ENCODE results near the gene PRXL2C. TPM values are rescaled to one million over a fixed set of nuclear protein-coding genes. Genes with fewer than 3 reads are reported as not detected.

Gene PRXL2C
- total and polyA plus RNA-seq, 9 of the 15 experiments (the other 6 are each of a cell fraction or from before 2014, with no cell fraction given): 3.6 to 15.3 (median 10.6) TPM

GRCh38 chr9:96680812-96681499 lies 25.8 kb upstream of the PRXL2C start (continued):
- TF ChIP-seq HMG20B (CRISPR knock-in tag; IDR thresholded peaks at IDR 0.05) (no peak), ZBTB11 (CRISPR knock-in tag; IDR thresholded peaks at IDR 0.05) (no peak), NFRKB (IDR thresholded peaks at IDR 0.05; ENCODE audit: low read depth) (no peak), ZNF780A (CRISPR knock-in tag; IDR thresholded peaks at IDR 0.05) (no peak), ZNF212 (CRISPR knock-in tag; IDR thresholded peaks at IDR 0.05) (no peak), GATA2 (CRISPR knock-in tag; IDR thresholded peaks at IDR 0.05) (peak; percentile 88), SRSF1 (IDR thresholded peaks at IDR 0.05; ENCODE audit: low read depth, low read length) (no peak), MLLT1 (IDR thresholded peaks at IDR 0.05) (0 out of 4 replicates have a peak, but pooled peaks of 1 of the 2 experiments have one; percentile 23)
- TF ChIP-seq, protein P1, sequence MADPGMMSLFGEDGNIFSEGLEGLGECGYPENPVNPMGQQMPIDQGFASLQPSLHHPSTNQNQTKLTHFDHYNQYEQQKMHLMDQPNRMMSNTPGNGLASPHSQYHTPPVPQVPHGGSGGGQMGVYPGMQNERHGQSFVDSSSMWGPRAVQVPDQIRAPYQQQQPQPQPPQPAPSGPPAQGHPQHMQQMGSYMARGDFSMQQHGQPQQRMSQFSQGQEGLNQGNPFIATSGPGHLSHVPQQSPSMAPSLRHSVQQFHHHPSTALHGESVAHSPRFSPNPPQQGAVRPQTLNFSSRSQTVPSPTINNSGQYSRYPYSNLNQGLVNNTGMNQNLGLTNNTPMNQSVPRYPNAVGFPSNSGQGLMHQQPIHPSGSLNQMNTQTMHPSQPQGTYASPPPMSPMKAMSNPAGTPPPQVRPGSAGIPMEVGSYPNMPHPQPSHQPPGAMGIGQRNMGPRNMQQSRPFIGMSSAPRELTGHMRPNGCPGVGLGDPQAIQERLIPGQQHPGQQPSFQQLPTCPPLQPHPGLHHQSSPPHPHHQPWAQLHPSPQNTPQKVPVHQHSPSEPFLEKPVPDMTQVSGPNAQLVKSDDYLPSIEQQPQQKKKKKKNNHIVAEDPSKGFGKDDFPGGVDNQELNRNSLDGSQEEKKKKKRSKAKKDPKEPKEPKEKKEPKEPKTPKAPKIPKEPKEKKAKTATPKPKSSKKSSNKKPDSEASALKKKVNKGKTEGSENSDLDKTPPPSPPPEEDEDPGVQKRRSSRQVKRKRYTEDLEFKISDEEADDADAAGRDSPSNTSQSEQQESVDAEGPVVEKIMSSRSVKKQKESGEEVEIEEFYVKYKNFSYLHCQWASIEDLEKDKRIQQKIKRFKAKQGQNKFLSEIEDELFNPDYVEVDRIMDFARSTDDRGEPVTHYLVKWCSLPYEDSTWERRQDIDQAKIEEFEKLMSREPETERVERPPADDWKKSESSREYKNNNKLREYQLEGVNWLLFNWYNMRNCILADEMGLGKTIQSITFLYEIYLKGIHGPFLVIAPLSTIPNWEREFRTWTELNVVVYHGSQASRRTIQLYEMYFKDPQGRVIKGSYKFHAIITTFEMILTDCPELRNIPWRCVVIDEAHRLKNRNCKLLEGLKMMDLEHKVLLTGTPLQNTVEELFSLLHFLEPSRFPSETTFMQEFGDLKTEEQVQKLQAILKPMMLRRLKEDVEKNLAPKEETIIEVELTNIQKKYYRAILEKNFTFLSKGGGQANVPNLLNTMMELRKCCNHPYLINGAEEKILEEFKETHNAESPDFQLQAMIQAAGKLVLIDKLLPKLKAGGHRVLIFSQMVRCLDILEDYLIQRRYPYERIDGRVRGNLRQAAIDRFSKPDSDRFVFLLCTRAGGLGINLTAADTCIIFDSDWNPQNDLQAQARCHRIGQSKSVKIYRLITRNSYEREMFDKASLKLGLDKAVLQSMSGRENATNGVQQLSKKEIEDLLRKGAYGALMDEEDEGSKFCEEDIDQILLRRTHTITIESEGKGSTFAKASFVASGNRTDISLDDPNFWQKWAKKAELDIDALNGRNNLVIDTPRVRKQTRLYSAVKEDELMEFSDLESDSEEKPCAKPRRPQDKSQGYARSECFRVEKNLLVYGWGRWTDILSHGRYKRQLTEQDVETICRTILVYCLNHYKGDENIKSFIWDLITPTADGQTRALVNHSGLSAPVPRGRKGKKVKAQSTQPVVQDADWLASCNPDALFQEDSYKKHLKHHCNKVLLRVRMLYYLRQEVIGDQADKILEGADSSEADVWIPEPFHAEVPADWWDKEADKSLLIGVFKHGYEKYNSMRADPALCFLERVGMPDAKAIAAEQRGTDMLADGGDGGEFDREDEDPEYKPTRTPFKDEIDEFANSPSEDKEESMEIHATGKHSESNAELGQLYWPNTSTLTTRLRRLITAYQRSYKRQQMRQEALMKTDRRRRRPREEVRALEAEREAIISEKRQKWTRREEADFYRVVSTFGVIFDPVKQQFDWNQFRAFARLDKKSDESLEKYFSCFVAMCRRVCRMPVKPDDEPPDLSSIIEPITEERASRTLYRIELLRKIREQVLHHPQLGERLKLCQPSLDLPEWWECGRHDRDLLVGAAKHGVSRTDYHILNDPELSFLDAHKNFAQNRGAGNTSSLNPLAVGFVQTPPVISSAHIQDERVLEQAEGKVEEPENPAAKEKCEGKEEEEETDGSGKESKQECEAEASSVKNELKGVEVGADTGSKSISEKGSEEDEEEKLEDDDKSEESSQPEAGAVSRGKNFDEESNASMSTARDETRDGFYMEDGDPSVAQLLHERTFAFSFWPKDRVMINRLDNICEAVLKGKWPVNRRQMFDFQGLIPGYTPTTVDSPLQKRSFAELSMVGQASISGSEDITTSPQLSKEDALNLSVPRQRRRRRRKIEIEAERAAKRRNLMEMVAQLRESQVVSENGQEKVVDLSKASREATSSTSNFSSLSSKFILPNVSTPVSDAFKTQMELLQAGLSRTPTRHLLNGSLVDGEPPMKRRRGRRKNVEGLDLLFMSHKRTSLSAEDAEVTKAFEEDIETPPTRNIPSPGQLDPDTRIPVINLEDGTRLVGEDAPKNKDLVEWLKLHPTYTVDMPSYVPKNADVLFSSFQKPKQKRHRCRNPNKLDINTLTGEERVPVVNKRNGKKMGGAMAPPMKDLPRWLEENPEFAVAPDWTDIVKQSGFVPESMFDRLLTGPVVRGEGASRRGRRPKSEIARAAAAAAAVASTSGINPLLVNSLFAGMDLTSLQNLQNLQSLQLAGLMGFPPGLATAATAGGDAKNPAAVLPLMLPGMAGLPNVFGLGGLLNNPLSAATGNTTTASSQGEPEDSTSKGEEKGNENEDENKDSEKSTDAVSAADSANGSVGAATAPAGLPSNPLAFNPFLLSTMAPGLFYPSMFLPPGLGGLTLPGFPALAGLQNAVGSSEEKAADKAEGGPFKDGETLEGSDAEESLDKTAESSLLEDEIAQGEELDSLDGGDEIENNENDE (IDR thresholded peaks at IDR 0.05; ENCODE audit: low read depth, low read length): no peak
- TF ChIP-seq, protein P2, sequence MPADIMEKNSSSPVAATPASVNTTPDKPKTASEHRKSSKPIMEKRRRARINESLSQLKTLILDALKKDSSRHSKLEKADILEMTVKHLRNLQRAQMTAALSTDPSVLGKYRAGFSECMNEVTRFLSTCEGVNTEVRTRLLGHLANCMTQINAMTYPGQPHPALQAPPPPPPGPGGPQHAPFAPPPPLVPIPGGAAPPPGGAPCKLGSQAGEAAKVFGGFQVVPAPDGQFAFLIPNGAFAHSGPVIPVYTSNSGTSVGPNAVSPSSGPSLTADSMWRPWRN (IDR thresholded peaks at IDR 0.05; ENCODE audit: low read depth): peak; percentile 66; the same call in 1 of the 2 replicates
